ENCODE data around the gene NAPB.
A peak's percentile ranks its signal among the peaks of the same experiment; 100 is the strongest.
"Not testable (repeated sequence)": the region's sequence is repeated elsewhere in the genome, so short reads cannot be mapped to it uniquely, and the experiment has no call there.

The NAPB gene

GRCh38 chr20:23350196-23350903 lies 70.9 kb downstream of the NAPB start, which contains the start of gene NXT1:
Gene NXT1, plus strand, starts transcription at chr20:23350791. Its CDS starts 3,251 bp downstream, at chr20:23354042.
- H3K9me3 ChIP-seq (ENCODE audit: control insufficient read depth in 2 of 2, low read length in 2 of 2): no peaks in the 10 kb centered on the region
- H3K9ac ChIP-seq (ENCODE audit: low read depth in 1 of 2, low read length in 2 of 2): peak within 1 kb of the TSS; percentile 84 to 97
- peak within 1 kb of the TSS; percentile 99 for H3K27ac ChIP-seq (ENCODE audit: low read depth in 2 of 2, low read length in 2 of 2)
- peaks cover 6 to 12% of the 10 kb centered on the region in 2 donors for H3K36me3 ChIP-seq (ENCODE audit: control insufficient read depth in 2 of 2, insufficient read depth in 2 of 2, low read length in 2 of 2)
- peak within 1 kb of the TSS; percentile 70 to 89 for H3K4me3 ChIP-seq (ENCODE audit: low read length in 2 of 2)
- peaks cover 16 to 19% of the 10 kb centered on the region in 2 donors for H3K4me1 ChIP-seq (ENCODE audit: control insufficient read depth in 2 of 2, insufficient read depth in 2 of 2, low read length in 2 of 2)
- no peaks in the 10 kb centered on the region for H3K27me3 ChIP-seq (ENCODE audit: control insufficient read depth in 2 of 2, insufficient read depth in 2 of 2, low read length in 2 of 2)

GRCh38 chr20:23349338-23350195 lies 71.7 kb downstream of the NAPB start:
- Histone ChIP-seq H3K9me3 (ENCODE audit: control insufficient read depth in 2 of 2, low read length in 2 of 2) (no peaks in the 10 kb centered on the region), H3K27ac (ENCODE audit: low read depth in 2 of 2, low read length in 2 of 2) (peak overlapping the region; percentile 99), H3K36me3 (ENCODE audit: control insufficient read depth in 2 of 2, insufficient read depth in 2 of 2, low read length in 2 of 2) (peaks cover under 1 to 9% of the 10 kb centered on the region in 2 donors), H3K4me1 (ENCODE audit: control insufficient read depth in 2 of 2, insufficient read depth in 2 of 2, low read length in 2 of 2) (peaks cover 16 to 19% of the 10 kb centered on the region in 2 donors), H3K9ac (ENCODE audit: low read depth in 1 of 2, low read length in 2 of 2) (peak overlapping the region; percentile 84 to 97), H3K4me3 (ENCODE audit: low read length in 2 of 2) (peak overlapping the region; percentile 70 to 89), H3K27me3 (ENCODE audit: control insufficient read depth in 2 of 2, insufficient read depth in 2 of 2, low read length in 2 of 2) (no peaks in the 10 kb centered on the region)

GRCh38 chr20:23348510-23348909 lies 72.8 kb downstream of the NAPB start:
- not testable (repeated sequence) for H3K4me3 ChIP-seq (ENCODE audit: low read length in 2 of 2); H3K27ac ChIP-seq (ENCODE audit: low read depth in 2 of 2, low read length in 2 of 2); H3K9ac ChIP-seq (ENCODE audit: low read depth in 1 of 2, low read length in 2 of 2); H3K9me3 ChIP-seq (ENCODE audit: control insufficient read depth in 2 of 2, low read length in 2 of 2); H3K36me3 ChIP-seq (ENCODE audit: control insufficient read depth in 2 of 2, insufficient read depth in 2 of 2, low read length in 2 of 2); H3K27me3 ChIP-seq (ENCODE audit: control insufficient read depth in 2 of 2, insufficient read depth in 2 of 2, low read length in 2 of 2)
- H3K4me1 ChIP-seq (ENCODE audit: control insufficient read depth in 2 of 2, insufficient read depth in 2 of 2, low read length in 2 of 2): peaks cover 16 to 19% of the 10 kb centered on the region in 2 donors

- peaks cover 16 to 19% of the 10 kb centered on the region in 2 donors for H3K4me1 ChIP-seq (ENCODE audit: control insufficient read depth in 2 of 2, insufficient read depth in 2 of 2, low read length in 2 of 2)
- no peaks in the 10 kb centered on the region for H3K9me3 ChIP-seq (ENCODE audit: control insufficient read depth in 2 of 2, low read length in 2 of 2)
- peaks cover 0 to 3% of the 10 kb centered on the region in 2 donors for H3K27me3 ChIP-seq (ENCODE audit: control insufficient read depth in 2 of 2, insufficient read depth in 2 of 2, low read length in 2 of 2)
- H3K36me3 ChIP-seq (ENCODE audit: control insufficient read depth in 2 of 2, insufficient read depth in 2 of 2, low read length in 2 of 2): no peaks in the 10 kb centered on the region
- H3K9ac ChIP-seq (ENCODE audit: low read depth in 1 of 2, low read length in 2 of 2): no peak overlapping the region
- no peak overlapping the region for H3K4me3 ChIP-seq (ENCODE audit: low read length in 2 of 2)
- H3K27ac ChIP-seq (ENCODE audit: low read depth in 2 of 2, low read length in 2 of 2): no peak overlapping the region
These were observed 73.5 kb downstream of the NAPB start for GRCh38 chr20:23347791-23348190.

GRCh38 chr20:23346002-23346401 lies 75.3 kb downstream of the NAPB start:
- no peaks in the 10 kb centered on the region for H3K36me3 ChIP-seq (ENCODE audit: control insufficient read depth in 2 of 2, insufficient read depth in 2 of 2, low read length in 2 of 2)
- no peaks in the 10 kb centered on the region for H3K9me3 ChIP-seq (ENCODE audit: control insufficient read depth in 2 of 2, low read length in 2 of 2)

GRCh38 chr20:23344336-23344735 lies 77.0 kb downstream of the NAPB start:
- Histone ChIP-seq H3K27ac (ENCODE audit: low read depth in 2 of 2, low read length in 2 of 2) (no peak overlapping the region), H3K4me1 (ENCODE audit: control insufficient read depth in 2 of 2, insufficient read depth in 2 of 2, low read length in 2 of 2) (peaks cover 3 to 10% of the 10 kb centered on the region in 2 donors), H3K9me3 (ENCODE audit: control insufficient read depth in 2 of 2, low read length in 2 of 2) (no peaks in the 10 kb centered on the region), H3K4me3 (ENCODE audit: low read length in 2 of 2) (no peak overlapping the region), H3K9ac (ENCODE audit: low read depth in 1 of 2, low read length in 2 of 2) (no peak overlapping the region), H3K27me3 (ENCODE audit: control insufficient read depth in 2 of 2, insufficient read depth in 2 of 2, low read length in 2 of 2) (peaks cover 0 to 3% of the 10 kb centered on the region in 2 donors), H3K36me3 (ENCODE audit: control insufficient read depth in 2 of 2, insufficient read depth in 2 of 2, low read length in 2 of 2) (no peaks in the 10 kb centered on the region)

More at GRCh38 chr20:23346002-23346401, 75.3 kb downstream of the NAPB start:
- Histone ChIP-seq H3K9ac (ENCODE audit: low read depth in 1 of 2, low read length in 2 of 2) (no peak overlapping the region), H3K4me3 (ENCODE audit: low read length in 2 of 2) (no peak overlapping the region), H3K27me3 (ENCODE audit: control insufficient read depth in 2 of 2, insufficient read depth in 2 of 2, low read length in 2 of 2) (peaks cover 0 to 3% of the 10 kb centered on the region in 2 donors), H3K4me1 (ENCODE audit: control insufficient read depth in 2 of 2, insufficient read depth in 2 of 2, low read length in 2 of 2) (peaks cover 4 to 13% of the 10 kb centered on the region in 2 donors), H3K27ac (ENCODE audit: low read depth in 2 of 2, low read length in 2 of 2) (no peak overlapping the region)

- H3K27me3 ChIP-seq (ENCODE audit: control insufficient read depth in 2 of 2, insufficient read depth in 2 of 2, low read length in 2 of 2): peaks cover 0 to 3% of the 10 kb centered on the region in 2 donors
- no peaks in the 10 kb centered on the region for H3K36me3 ChIP-seq (ENCODE audit: control insufficient read depth in 2 of 2, insufficient read depth in 2 of 2, low read length in 2 of 2)
- peaks cover 0 to 3% of the 10 kb centered on the region in 2 donors for H3K4me1 ChIP-seq (ENCODE audit: control insufficient read depth in 2 of 2, insufficient read depth in 2 of 2, low read length in 2 of 2)
- no peaks in the 10 kb centered on the region for H3K9me3 ChIP-seq (ENCODE audit: control insufficient read depth in 2 of 2, low read length in 2 of 2)
- H3K4me3 ChIP-seq (ENCODE audit: low read length in 2 of 2): no peak overlapping the region
- H3K9ac ChIP-seq (ENCODE audit: low read depth in 1 of 2, low read length in 2 of 2): no peak overlapping the region
- no peak overlapping the region for H3K27ac ChIP-seq (ENCODE audit: low read depth in 2 of 2, low read length in 2 of 2)
These were observed 77.7 kb downstream of the NAPB start for GRCh38 chr20:23343590-23343989.

GRCh38 chr20:23341073-23341472 lies 80.2 kb downstream of the NAPB start:
- H3K4me3 ChIP-seq (ENCODE audit: low read length in 2 of 2): no peak overlapping the region
- peaks cover 0 to 2% of the 10 kb centered on the region in 2 donors for H3K4me1 ChIP-seq (ENCODE audit: control insufficient read depth in 2 of 2, insufficient read depth in 2 of 2, low read length in 2 of 2)
- no peaks in the 10 kb centered on the region for H3K9me3 ChIP-seq (ENCODE audit: control insufficient read depth in 2 of 2, low read length in 2 of 2)
- peaks cover 0 to 3% of the 10 kb centered on the region in 2 donors for H3K27me3 ChIP-seq (ENCODE audit: control insufficient read depth in 2 of 2, insufficient read depth in 2 of 2, low read length in 2 of 2)
- no peak overlapping the region for H3K9ac ChIP-seq (ENCODE audit: low read depth in 1 of 2, low read length in 2 of 2)
- no peak overlapping the region for H3K27ac ChIP-seq (ENCODE audit: low read depth in 2 of 2, low read length in 2 of 2)
- no peaks in the 10 kb centered on the region for H3K36me3 ChIP-seq (ENCODE audit: control insufficient read depth in 2 of 2, insufficient read depth in 2 of 2, low read length in 2 of 2)

GRCh38 chr20:23340524-23340923 lies 80.8 kb downstream of the NAPB start:
- peaks cover 0 to 3% of the 10 kb centered on the region in 2 donors for H3K27me3 ChIP-seq (ENCODE audit: control insufficient read depth in 2 of 2, insufficient read depth in 2 of 2, low read length in 2 of 2)
- no peak overlapping the region for H3K27ac ChIP-seq (ENCODE audit: low read depth in 2 of 2, low read length in 2 of 2)
- H3K4me1 ChIP-seq (ENCODE audit: control insufficient read depth in 2 of 2, insufficient read depth in 2 of 2, low read length in 2 of 2): peaks cover 0 to 2% of the 10 kb centered on the region in 2 donors
- H3K9ac ChIP-seq (ENCODE audit: low read depth in 1 of 2, low read length in 2 of 2): no peak overlapping the region
- no peak overlapping the region for H3K4me3 ChIP-seq (ENCODE audit: low read length in 2 of 2)
- no peaks in the 10 kb centered on the region for H3K36me3 ChIP-seq (ENCODE audit: control insufficient read depth in 2 of 2, insufficient read depth in 2 of 2, low read length in 2 of 2)
- H3K9me3 ChIP-seq (ENCODE audit: control insufficient read depth in 2 of 2, low read length in 2 of 2): no peaks in the 10 kb centered on the region

GRCh38 chr20:23339986-23340385 lies 81.3 kb downstream of the NAPB start:
- Histone ChIP-seq H3K4me1 (ENCODE audit: control insufficient read depth in 2 of 2, insufficient read depth in 2 of 2, low read length in 2 of 2) (peaks cover 0 to 2% of the 10 kb centered on the region in 2 donors), H3K9me3 (ENCODE audit: control insufficient read depth in 2 of 2, low read length in 2 of 2) (no peaks in the 10 kb centered on the region), H3K36me3 (ENCODE audit: control insufficient read depth in 2 of 2, insufficient read depth in 2 of 2, low read length in 2 of 2) (no peaks in the 10 kb centered on the region), H3K27ac (ENCODE audit: low read depth in 2 of 2, low read length in 2 of 2) (no peak overlapping the region), H3K27me3 (ENCODE audit: control insufficient read depth in 2 of 2, insufficient read depth in 2 of 2, low read length in 2 of 2) (peaks cover 0 to 3% of the 10 kb centered on the region in 2 donors), H3K9ac (ENCODE audit: low read depth in 1 of 2, low read length in 2 of 2) (no peak overlapping the region), H3K4me3 (ENCODE audit: low read length in 2 of 2) (no peak overlapping the region)

All from mucosa of rectum (tissue), 2 donors.